Activated CD8-positive, alpha-beta memory T cell treated with anti-CD3 and anti-CD28 coated beads, Interleukin-2, amount 50 U/mL, for 24 hours (primary cell): Measurements from ENCODE around the gene SLC24A3.

Experiments
- DNase-seq: peaks from one replicate; pipeline ENCODE4 v3.0.0-alpha.2; 2020; ENCODE audit errors: extremely low read depth

The SLC24A3 gene

DNA sequence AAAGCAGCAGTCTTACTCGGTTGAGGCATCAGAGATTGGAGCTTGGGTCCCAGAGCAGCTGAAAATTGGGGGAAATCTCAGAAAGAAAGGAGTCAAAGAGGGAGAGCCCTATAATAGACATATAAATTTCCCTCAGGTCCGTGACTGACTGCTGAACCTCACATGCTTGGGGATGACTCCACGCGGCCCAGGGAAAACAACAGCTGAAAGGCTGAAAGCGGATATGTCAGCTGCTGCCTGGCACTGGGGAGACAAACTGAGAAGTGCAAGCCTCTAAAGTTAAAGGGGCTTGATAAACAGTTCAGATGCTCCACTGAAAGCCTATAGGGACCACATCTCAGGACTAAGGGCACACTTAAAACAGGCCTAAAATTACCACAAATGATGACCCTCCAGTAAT, 289.7 kb downstream of the SLC24A3 start:
- no peak for DNase-seq

DNA sequence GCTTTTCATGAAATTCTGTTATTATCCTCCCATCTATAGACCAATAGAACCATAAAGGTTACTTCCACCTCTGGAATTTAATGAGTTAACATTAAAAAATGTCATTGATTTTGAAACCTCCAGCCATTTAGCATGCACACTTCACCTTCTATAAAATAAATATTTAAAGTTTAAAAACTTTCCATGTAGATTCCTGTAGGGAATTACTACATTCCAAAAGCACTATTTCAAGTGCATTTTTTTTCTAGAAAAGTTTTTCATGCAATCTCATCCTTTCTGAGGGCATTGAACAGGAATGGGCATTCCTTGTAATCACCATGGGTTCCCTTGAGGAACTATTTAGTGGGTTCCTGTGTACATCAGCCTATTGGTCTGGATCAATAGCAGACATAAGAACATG, 291.8 kb downstream of the SLC24A3 start:
- DNase-seq: no peak

GRCh38 chr20:19506021-19506420, 293.6 kb downstream of the SLC24A3 start:
- no peak for DNase-seq

- DNase-seq: no peak
Observed at GRCh38 chr20:19508449-19508848, 296.0 kb downstream of the SLC24A3 start.

GRCh38 chr20:19510611-19511010, 298.2 kb downstream of the SLC24A3 start:
- no peak for DNase-seq

GRCh38 chr20:19511931-19512330, 299.5 kb downstream of the SLC24A3 start:
- no peak for DNase-seq

- no peak for DNase-seq
Observed at GRCh38 chr20:19512886-19513677, 300.6 kb downstream of the SLC24A3 start.

- DNase-seq: no peak
Observed at GRCh38 chr20:19515074-19515473, 302.6 kb downstream of the SLC24A3 start.

DNA sequence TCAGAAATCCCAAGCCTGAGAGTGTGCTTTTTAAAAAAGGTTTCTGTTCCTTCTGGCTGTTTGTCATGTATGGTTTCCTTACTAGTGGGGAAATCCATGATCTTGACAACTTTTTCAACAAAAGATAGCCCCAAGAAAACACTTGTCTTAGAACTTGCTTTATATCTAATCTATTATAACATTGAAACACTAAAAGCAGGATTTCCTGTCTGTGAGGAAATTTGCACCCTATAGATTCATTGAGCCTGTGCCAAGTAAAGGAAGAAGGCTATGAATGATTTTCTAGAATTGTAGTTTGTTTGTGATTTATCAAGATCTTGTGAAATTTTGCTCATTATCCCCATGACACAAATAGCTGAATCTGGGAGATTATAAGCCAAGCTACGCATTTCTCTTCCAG, 307.0 kb downstream of the SLC24A3 start:
- no peak for DNase-seq

- DNase-seq: no peak
Observed at GRCh38 chr20:19520261-19520660, 307.8 kb downstream of the SLC24A3 start.

DNA sequence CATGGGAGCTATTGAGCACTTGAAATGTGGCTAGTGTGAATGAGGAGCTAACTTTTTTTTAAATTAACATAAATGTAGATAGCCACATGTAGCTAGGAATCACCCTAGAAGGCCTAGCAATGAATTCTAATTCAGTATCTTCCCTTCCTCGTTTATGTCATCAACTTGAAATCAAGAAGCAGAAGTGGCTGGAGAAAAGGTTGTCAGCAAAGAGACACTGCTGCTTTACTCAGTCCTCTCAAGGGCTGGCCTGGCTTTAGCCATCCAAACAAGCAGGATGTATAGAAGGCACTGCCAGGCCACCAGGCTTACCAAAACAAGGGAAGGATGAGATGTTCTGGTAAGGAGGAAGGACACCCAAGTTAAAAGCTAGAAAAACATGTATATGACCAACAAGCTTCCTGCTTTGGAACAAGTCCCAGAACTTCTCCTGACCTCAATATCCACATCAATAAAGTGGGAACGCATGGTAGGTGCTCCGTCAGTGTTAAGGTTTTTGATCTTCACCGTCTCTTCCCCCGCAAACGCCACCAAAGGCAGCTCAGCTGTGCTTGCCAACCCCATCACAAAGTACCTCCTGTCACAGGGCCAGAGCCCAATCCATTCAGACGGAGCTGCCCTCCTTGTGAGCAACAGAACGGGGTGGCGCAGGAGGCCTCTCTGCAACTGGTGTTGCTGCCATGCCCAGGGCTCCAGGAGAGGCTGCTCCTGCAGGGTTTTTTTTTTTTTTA, 309.8 kb downstream of the SLC24A3 start:
- DNase-seq: no peak

GRCh38 chr20:19522836-19523590, 310.6 kb downstream of the SLC24A3 start:
- DNase-seq: no peak

- no peak for DNase-seq
Observed at GRCh38 chr20:19524691-19525090, 312.2 kb downstream of the SLC24A3 start.

GRCh38 chr20:19527509-19527908, 315.1 kb downstream of the SLC24A3 start:
- DNase-seq: no peak

GRCh38 chr20:19528286-19529030, 316.0 kb downstream of the SLC24A3 start:
- DNase-seq: no peak

GRCh38 chr20:19530006-19530405, 317.6 kb downstream of the SLC24A3 start:
- no peak for DNase-seq

DNA sequence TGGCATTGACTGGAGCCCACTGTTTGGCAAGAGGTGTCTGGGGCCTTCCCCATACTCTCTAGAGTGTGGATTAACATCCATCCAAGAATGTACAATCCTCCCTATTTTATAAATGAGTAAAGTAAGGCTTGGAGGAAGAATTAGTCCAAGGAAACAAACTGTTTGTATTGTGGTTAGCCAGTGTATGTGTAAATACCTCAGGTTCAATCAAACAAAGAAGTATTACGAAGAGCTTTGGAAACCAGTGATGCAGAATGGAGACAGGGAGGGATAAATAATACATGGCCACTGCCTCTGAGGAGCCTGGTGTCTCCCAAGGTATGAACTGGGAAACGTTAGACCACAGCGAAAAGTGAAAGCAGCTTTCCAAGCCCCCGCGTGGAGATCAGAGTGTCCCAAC, 319.0 kb downstream of the SLC24A3 start:
- DNase-seq: no peak

DNA sequence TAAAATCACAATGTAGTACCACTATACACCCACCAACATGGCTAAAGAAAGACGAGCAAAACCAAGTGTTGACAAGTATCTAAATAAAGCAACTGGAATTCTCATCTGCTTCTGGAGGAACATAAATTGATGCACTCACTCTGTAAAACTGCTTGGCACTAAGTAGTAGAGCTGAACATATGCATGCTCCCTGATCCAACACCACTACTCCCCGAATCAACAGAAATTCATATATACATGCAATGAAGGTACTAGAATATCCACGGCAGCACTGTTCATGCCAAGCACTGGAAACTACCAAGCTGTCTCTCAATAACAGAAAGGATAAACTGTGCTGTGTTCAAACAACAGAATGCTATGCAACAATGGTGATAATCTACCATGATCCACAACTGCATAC, 326.1 kb downstream of the SLC24A3 start:
- DNase-seq: no peak

GRCh38 chr20:19539191-19539590, 326.7 kb downstream of the SLC24A3 start:
- no peak for DNase-seq

DNA sequence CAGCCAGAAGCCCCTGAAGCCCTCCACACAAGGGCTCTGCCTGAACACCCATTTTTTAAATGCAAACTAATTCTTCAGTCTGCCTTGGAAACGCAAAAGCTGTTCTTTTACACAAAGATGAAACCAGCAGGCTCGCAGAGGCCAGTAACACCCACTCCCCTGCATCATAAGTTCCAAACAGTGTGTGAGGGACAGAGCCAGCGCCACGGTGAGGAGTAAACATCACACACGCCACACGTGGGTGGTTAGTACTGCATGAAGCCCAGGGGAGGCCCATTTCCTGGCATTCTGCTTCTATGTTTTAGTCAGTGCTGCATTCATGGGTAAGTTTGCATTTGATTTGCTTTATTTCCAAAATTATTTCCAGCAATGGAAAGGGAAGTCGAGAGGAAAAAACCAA, 327.9 kb downstream of the SLC24A3 start:
- no peak for DNase-seq

DNA sequence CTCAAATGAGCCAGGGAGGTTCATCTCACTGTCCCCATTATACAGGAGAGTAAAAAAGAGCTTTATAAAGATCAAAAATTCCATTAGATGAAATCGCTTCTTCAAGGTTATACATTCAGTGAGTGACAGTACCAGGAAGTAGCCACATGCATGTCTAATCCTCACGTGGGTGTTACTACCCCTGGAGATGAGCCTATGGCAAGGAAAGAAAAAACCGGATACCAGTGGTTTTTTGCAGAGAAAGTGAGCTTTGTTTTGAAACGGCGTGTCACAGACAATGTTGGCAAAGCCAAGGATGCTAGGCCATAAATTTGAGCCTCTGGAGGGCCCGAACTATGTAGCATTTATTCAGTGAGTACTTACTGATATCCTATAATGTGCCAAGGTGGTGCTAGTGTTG, 330.7 kb downstream of the SLC24A3 start:
- no peak for DNase-seq

GRCh38 chr20:19544684-19545083, 332.2 kb downstream of the SLC24A3 start:
- no peak for DNase-seq
